ENCODE results near the gene NTN1.

NTN1 gene

GRCh38 chr17:9192010-9192409, 170.7 kb downstream of the NTN1 start:
- no peak for DNase-seq (ENCODE audit: low spot score)

GRCh38 chr17:9195411-9195810, 174.1 kb downstream of the NTN1 start:
- DNase-seq (ENCODE audit: low spot score), result no peak

- DNase-seq (ENCODE audit: low spot score), result peak; percentile 20
Observed at GRCh38 chr17:9195961-9196670, 174.8 kb downstream of the NTN1 start.

GRCh38 chr17:9199571-9200551, 178.6 kb downstream of the NTN1 start:
- no peak for DNase-seq (ENCODE audit: low spot score)

- DNase-seq (ENCODE audit: low spot score), result no peak
Observed at GRCh38 chr17:9200699-9201359, 179.5 kb downstream of the NTN1 start.

- DNase-seq (ENCODE audit: low spot score), result no peak
Observed at GRCh38 chr17:9202532-9202931, 181.2 kb downstream of the NTN1 start.

- no peak for DNase-seq (ENCODE audit: low spot score)
Observed at GRCh38 chr17:9203771-9204425, 182.6 kb downstream of the NTN1 start.

- no peak for DNase-seq (ENCODE audit: low spot score)
Observed at GRCh38 chr17:9204637-9205329, 183.5 kb downstream of the NTN1 start.

GRCh38 chr17:9205520-9206409, 184.5 kb downstream of the NTN1 start:
- DNase-seq (ENCODE audit: low spot score), result no peak

- DNase-seq (ENCODE audit: low spot score), result no peak
Observed at GRCh38 chr17:9206410-9206703, 185.0 kb downstream of the NTN1 start.

GRCh38 chr17:9206741-9207332, 185.5 kb downstream of the NTN1 start:
- no peak for DNase-seq (ENCODE audit: low spot score)

- no peak for DNase-seq (ENCODE audit: low spot score)
Observed at GRCh38 chr17:9208381-9209105, 187.2 kb downstream of the NTN1 start.

GRCh38 chr17:9209347-9209746, 188.0 kb downstream of the NTN1 start:
- DNase-seq (ENCODE audit: low spot score), result no peak

- no peak for DNase-seq (ENCODE audit: low spot score)
Observed at GRCh38 chr17:9209781-9210370, 188.6 kb downstream of the NTN1 start.

GRCh38 chr17:9211133-9211765, 189.9 kb downstream of the NTN1 start:
- no peak for DNase-seq (ENCODE audit: low spot score)

- DNase-seq (ENCODE audit: low spot score), result no peak
Observed at GRCh38 chr17:9212376-9213302, 191.3 kb downstream of the NTN1 start.

- DNase-seq (ENCODE audit: low spot score), result no peak
Observed at GRCh38 chr17:9213303-9213640, 192.0 kb downstream of the NTN1 start.
